Measurements from ENCODE around the gene C1GALT1.

DNA sequence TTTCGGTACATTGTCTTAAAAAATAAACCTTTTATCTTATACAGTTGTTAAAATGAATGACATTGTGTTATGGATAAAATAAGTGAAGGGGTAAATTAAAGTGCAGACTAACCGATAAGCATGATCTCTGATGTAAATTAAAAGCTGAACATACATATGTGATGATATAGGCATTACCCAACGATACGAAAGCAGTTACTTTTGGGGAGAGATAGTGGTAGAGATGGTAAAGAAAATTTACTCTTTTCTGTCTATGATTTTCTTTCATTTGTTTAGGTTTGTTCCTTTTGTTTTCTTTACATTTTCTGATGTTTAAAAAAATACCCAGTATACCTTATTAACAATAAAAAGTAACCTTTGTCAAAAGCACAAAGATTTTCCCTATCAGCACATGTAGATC, 6.4 kb downstream of the C1GALT1 start:
- no peak for TF ChIP-seq CTCF (IDR thresholded peaks at IDR 0.05; ENCODE audit: extremely low read depth in 1 of 2, insufficient read depth in 1 of 2, low read depth in 1 of 2, low read length in 2 of 2)
- no peak for TF ChIP-seq EZH2 (IDR thresholded peaks at IDR 0.05; ENCODE audit: borderline replicate concordance, low read depth, low read length, severe bottlenecking)
- no peak for TF ChIP-seq JUN (IDR thresholded peaks at IDR 0.05; ENCODE audit: borderline replicate concordance, insufficient read depth, insufficient read length, low read depth)
- no peak for TF ChIP-seq POLR2A (IDR thresholded peaks at IDR 0.05; ENCODE audit: low read depth, low read length)
- TF ChIP-seq POLR2AphosphoS5 (IDR thresholded peaks at IDR 0.05; ENCODE audit: insufficient read depth, low read depth, low read length) = no peak

Data from endothelial cell of umbilical vein (primary cell).